GM12878 (cell line): ENCODE measurements around the gene AGAP1.

ENCODE experiments used
- ETV6 ChIP-seq, 2 experiments: fragments of 450-650 bp in 1 of 2; IDR thresholded peaks in 1 of 2; conservative IDR thresholded peaks in 1 of 2; 2 replicates each; pipeline ENCODE4 v1.6.1; 2014; ENCODE audit warnings: antibody characterized with exemption in 1 of 2, borderline replicate concordance in 1 of 2, low read depth in 1 of 2, mild to moderate bottlenecking in 1 of 2, moderate library complexity in 1 of 2
- HDAC2 ChIP-seq: fragments of 200-600 bp; sonication (generic); IDR thresholded peaks from 2 replicates; pipeline ENCODE4 v1.6.1; 2017
- POLR2A ChIP-seq: IDR thresholded peaks from 2 replicates; pipeline ENCODE4 v1.6.1; 2011; ENCODE audit warnings: low read depth, mild to moderate bottlenecking, low read length
- ZSCAN29 ChIP-seq: fragments of 450-650 bp; IDR thresholded peaks from 2 replicates; pipeline ENCODE4 v1.6.1; 2017; ENCODE audit warnings: mild to moderate bottlenecking, moderate library complexity
- TF ChIP-seq, protein P1 (sequence below), 3 experiments: IDR thresholded peaks in 2 of 3; conservative IDR thresholded peaks in 1 of 3; 2 replicates each; pipeline ENCODE4 v1.5.1; 2011; ENCODE audit warnings: low read depth in 3 of 3, low read length in 3 of 3, mild to moderate bottlenecking in 3 of 3, control low read depth in 2 of 3, moderate library complexity in 2 of 3, inconsistent platforms in 1 of 3, mixed read lengths in 1 of 3; ENCODE audit not compliant: control insufficient read depth in 2 of 3, insufficient read depth in 1 of 3; ENCODE audit errors: extremely low read depth in 1 of 3
- TF ChIP-seq, protein P2 (sequence below): IDR thresholded peaks from 2 replicates; pipeline ENCODE4 v1.6.1; 2012; ENCODE audit warnings: low read depth, low read length, improper control_type of control experiment
- TF ChIP-seq, protein P3 (sequence below): fragments of 450-650 bp; IDR thresholded peaks from 2 replicates; pipeline ENCODE4 v1.6.1; 2018; ENCODE audit warnings: borderline replicate concordance, mild to moderate bottlenecking; ENCODE audit not compliant: partially characterized antibody

DNA sequence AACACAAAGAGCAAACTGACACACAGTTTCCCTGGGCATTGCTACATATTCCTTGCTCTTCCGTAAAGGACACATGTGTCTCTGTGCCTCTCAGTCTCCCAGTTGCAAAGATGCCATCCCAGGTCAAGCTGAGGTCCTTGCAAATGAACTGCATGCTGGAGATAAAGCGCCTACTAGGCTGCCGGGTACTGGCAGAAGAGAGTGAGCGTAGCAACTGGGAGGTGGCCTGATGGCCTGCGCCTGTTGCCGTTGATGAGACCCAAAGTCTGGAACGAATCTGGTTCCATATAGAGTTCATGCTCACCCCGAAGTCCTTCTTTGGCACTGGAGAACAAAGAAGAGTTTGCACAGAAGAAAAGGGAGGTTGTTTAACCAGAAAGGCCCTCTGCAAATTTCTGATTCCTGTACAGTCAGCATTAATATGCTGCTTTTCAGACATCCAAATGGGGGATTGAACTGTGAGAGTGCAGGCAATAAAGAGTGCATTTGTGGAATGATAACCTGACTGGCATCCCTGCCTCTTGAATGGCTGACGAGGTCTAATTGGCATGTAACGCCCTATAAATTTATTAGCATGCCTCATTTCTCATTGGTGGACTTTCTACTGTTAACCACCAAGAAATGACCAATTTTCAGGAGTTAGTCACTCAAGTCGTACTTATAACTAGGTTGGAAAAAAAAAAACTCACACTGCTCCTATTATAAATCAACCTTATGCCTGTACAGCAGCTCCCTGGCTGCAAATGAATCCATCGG is 595.6 kb downstream of the AGAP1 start:
- TF ChIP-seq, protein P1, sequence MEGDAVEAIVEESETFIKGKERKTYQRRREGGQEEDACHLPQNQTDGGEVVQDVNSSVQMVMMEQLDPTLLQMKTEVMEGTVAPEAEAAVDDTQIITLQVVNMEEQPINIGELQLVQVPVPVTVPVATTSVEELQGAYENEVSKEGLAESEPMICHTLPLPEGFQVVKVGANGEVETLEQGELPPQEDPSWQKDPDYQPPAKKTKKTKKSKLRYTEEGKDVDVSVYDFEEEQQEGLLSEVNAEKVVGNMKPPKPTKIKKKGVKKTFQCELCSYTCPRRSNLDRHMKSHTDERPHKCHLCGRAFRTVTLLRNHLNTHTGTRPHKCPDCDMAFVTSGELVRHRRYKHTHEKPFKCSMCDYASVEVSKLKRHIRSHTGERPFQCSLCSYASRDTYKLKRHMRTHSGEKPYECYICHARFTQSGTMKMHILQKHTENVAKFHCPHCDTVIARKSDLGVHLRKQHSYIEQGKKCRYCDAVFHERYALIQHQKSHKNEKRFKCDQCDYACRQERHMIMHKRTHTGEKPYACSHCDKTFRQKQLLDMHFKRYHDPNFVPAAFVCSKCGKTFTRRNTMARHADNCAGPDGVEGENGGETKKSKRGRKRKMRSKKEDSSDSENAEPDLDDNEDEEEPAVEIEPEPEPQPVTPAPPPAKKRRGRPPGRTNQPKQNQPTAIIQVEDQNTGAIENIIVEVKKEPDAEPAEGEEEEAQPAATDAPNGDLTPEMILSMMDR (IDR thresholded peaks at IDR 0.05 in 2 of 3, conservative IDR thresholded peaks at IDR 0.05 in 1 of 3; ENCODE audit: control insufficient read depth in 2 of 3, extremely low read depth in 1 of 3, insufficient read depth in 1 of 3, low read depth in 3 of 3, low read length in 3 of 3) = no peak
- TF ChIP-seq ZSCAN29 (no peak), ETV6 (conservative IDR thresholded peaks at IDR 0.05 in 1 of 2, IDR thresholded peaks at IDR 0.05 in 1 of 2; ENCODE audit: borderline replicate concordance in 1 of 2, low read depth in 1 of 2) (no peak), POLR2A (no peak), HDAC2 (no peak)
- TF ChIP-seq, protein P2, sequence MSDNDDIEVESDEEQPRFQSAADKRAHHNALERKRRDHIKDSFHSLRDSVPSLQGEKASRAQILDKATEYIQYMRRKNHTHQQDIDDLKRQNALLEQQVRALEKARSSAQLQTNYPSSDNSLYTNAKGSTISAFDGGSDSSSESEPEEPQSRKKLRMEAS = no peak
- TF ChIP-seq, protein P3, sequence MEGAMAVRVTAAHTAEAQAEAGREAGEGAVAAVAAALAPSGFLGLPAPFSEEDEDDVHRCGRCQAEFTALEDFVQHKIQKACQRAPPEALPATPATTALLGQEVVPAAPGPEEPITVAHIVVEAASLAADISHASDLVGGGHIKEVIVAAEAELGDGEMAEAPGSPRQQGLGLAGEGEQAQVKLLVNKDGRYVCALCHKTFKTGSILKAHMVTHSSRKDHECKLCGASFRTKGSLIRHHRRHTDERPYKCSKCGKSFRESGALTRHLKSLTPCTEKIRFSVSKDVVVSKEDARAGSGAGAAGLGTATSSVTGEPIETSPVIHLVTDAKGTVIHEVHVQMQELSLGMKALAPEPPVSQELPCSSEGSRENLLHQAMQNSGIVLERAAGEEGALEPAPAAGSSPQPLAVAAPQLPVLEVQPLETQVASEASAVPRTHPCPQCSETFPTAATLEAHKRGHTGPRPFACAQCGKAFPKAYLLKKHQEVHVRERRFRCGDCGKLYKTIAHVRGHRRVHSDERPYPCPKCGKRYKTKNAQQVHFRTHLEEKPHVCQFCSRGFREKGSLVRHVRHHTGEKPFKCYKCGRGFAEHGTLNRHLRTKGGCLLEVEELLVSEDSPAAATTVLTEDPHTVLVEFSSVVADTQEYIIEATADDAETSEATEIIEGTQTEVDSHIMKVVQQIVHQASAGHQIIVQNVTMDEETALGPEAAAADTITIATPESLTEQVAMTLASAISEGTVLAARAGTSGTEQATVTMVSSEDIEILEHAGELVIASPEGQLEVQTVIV = no peak
